DMS114 treated with DMSO at 0.1 percent for 48 hours (cell line): ENCODE results near the gene SLC6A15.

Experiments
- DNase-seq: peaks from one replicate; lab custom pipeline; 2025; ENCODE audit not compliant: unreplicated experiment; lab: John Stamatoyannopoulos, UW

Gene SLC6A15

GRCh38 chr12:84810611-84811010 lies 102.0 kb downstream of the SLC6A15 start:
- no peak for DNase-seq
